Activated CD4-positive, alpha-beta T cell treated with anti-CD3 and anti-CD28 coated beads, Interleukin-2, amount 10 ng/mL, durations not matched to agents 7 days and 5 days (primary cell): ENCODE data around the gene NKIRAS1. TPM values are rescaled to one million over a fixed set of nuclear protein-coding genes. Genes with fewer than 3 reads are reported as not detected.
"Not testable (repeated sequence)": the region's sequence is repeated elsewhere in the genome, so short reads cannot be mapped to it uniquely, and the experiment has no call there.

Experiments
- CTCF ChIA-PET: fragments of 350-600 bp; sonication (Branson Sonifier 250); formaldehyde crosslinking; loops from one replicate; lab custom pipeline; 2021; ENCODE audit warnings: antibody characterized with exemption; lab: Charles Lee
- POLR2A ChIA-PET: fragments of 350-600 bp; sonication (Branson Sonifier 250); formaldehyde crosslinking; loops from one replicate; lab custom pipeline; 2021; ENCODE audit warnings: antibody characterized with exemption; lab: Charles Lee
- DNase-seq: peaks from one replicate; pipeline ENCODE4 v3.0.0-alpha.2; 2020
- H3K27ac Mint-ChIP-seq: one replicate; pipeline ENCODE4 v1.8.0; 2021; ENCODE audit warnings: mild to moderate bottlenecking, moderate library complexity, mixed read lengths
- H3K27me3 Mint-ChIP-seq: one replicate; pipeline ENCODE4 v1.8.0; 2021; ENCODE audit warnings: mixed read lengths
- H3K36me3 Mint-ChIP-seq: one replicate; pipeline ENCODE4 v1.8.0; 2021; ENCODE audit warnings: low read depth, mixed read lengths
- H3K4me1 Mint-ChIP-seq: one replicate; pipeline ENCODE4 v1.8.0; 2021; ENCODE audit warnings: mixed read lengths
- H3K4me3 Mint-ChIP-seq: one replicate; pipeline ENCODE4 v1.8.0; 2021; ENCODE audit warnings: mild to moderate bottlenecking, moderate library complexity, mixed read lengths
- H3K9me3 Mint-ChIP-seq: one replicate; pipeline ENCODE4 v1.8.0; 2021; ENCODE audit warnings: mixed read lengths
- total RNA-seq, 2 experiments: library from RNA; stranded (reverse); gene quantifications; one replicate each; pipeline ENCODE4 v1.2.3, GENCODE V29; 2021

Gene NKIRAS1
- total RNA-seq, 2 experiments from 2014 or later, result 2.5 to 3.0 TPM

DNA sequence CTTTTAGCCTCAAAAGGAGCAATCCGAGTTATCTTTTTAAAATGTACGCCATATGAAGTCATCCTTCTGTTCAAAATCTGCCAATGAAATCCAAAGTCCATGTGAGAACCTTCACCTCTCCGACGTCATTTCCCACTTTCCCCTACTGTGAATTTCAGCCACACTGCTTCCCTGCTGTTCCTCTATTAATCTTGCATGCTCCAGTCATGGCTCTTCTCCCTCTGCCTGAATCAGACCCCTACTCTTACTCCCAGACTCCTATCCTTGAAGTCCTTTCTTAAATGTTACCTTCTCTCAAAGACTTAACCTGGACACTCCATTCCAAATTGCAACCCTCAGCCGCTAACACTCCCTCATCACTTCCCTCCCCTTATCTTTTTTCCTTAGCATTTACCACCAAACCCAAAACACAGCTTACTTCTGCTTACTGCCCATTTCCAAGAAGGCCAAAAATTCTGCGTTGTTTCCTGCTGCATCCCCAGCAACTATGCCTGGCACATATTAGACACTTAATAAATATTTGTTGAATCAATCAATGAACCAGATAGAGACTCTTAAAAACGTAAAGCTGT is 1.2 kb downstream of the NKIRAS1 start:
- CTCF ChIA-PET, result interaction anchor here (0.6 kb wide), 1 partner anchor 762 kb away, joined by 3 read pairs; no protein-coding TSS in a partner anchor
- H3K4me3 Mint-ChIP-seq, result peak overlapping the region; percentile 99
- H3K36me3 Mint-ChIP-seq, result peaks cover 37% of the 10 kb centered on the region
- H3K4me1 Mint-ChIP-seq, result peaks cover 45% of the 10 kb centered on the region
- no peaks in the 10 kb centered on the region for H3K9me3 Mint-ChIP-seq
- DNase-seq, result no peak
- H3K27ac Mint-ChIP-seq, result no peak overlapping the region
- POLR2A ChIA-PET, result interaction anchor here (0.5 to 1.1 kb wide), 2 partner anchors 104 to 1976 kb away, joined by 3 to 6 read pairs; no protein-coding TSS in a partner anchor
- H3K27me3 Mint-ChIP-seq, result peaks cover 2% of the 10 kb centered on the region

- CTCF ChIA-PET, result interaction anchor here (0.6 kb wide), 1 partner anchor 70 kb away, joined by 3 read pairs; no protein-coding TSS in a partner anchor
- Mint-ChIP-seq H3K4me3 (no peak overlapping the region), H3K36me3 (peaks cover 27% of the 10 kb centered on the region), H3K4me1 (peaks cover 33% of the 10 kb centered on the region), H3K9me3 (no peaks in the 10 kb centered on the region), H3K27ac (no peak overlapping the region), H3K27me3 (peaks cover 2% of the 10 kb centered on the region)
- DNase-seq, result no peak
- POLR2A ChIA-PET, result no interaction called here
These were observed 2.7 kb downstream of the NKIRAS1 start for GRCh38 chr3:23913873-23914743.

- POLR2A ChIA-PET, result no interaction called here
- CTCF ChIA-PET, result no interaction called here
These were observed 3.6 kb downstream of the NKIRAS1 start for GRCh38 chr3:23913182-23913581.

DNA sequence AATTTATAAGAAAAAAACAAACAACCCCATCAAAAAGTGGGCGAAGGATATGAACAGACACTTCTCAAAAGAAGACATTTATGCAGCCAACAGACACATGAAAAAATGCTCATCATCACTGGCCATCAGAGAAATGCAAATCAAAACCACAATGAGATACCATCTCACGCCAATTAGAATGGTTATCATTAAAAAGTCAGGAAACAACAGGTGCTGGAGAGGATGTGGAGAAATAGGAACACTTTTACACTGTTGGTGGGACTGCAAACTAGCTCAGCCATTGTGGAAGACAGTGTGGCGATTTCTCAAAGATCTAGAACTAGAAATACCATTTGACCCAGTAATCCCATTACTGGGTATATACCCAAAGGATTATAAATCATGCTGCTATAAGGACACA is 4.5 kb downstream of the NKIRAS1 start:
- CTCF ChIA-PET, H3K36me3 Mint-ChIP-seq, H3K4me3 Mint-ChIP-seq, H3K9me3 Mint-ChIP-seq, H3K27me3 Mint-ChIP-seq, DNase-seq, H3K27ac Mint-ChIP-seq: not testable (repeated sequence)
- POLR2A ChIA-PET, result interaction anchor here (0.7 kb wide), 1 partner anchor 9 kb away, joined by 6 read pairs; no protein-coding TSS in a partner anchor
- peaks cover 18% of the 10 kb centered on the region for H3K4me1 Mint-ChIP-seq

More at GRCh38 chr3:23913182-23913581, 3.6 kb downstream of the NKIRAS1 start:
- no peak overlapping the region for H3K4me3 Mint-ChIP-seq
- H3K36me3 Mint-ChIP-seq, result peaks cover 17% of the 10 kb centered on the region
- H3K4me1 Mint-ChIP-seq, result peaks cover 24% of the 10 kb centered on the region
- no peak for DNase-seq
- no peak overlapping the region for H3K27ac Mint-ChIP-seq
- peaks cover 2% of the 10 kb centered on the region for H3K27me3 Mint-ChIP-seq
- no peaks in the 10 kb centered on the region for H3K9me3 Mint-ChIP-seq

GRCh38 chr3:23911397-23911796 is 5.4 kb downstream of the NKIRAS1 start:
- no peak overlapping the region for H3K27ac Mint-ChIP-seq
- POLR2A ChIA-PET, result no interaction called here
- DNase-seq, result no peak

DNA sequence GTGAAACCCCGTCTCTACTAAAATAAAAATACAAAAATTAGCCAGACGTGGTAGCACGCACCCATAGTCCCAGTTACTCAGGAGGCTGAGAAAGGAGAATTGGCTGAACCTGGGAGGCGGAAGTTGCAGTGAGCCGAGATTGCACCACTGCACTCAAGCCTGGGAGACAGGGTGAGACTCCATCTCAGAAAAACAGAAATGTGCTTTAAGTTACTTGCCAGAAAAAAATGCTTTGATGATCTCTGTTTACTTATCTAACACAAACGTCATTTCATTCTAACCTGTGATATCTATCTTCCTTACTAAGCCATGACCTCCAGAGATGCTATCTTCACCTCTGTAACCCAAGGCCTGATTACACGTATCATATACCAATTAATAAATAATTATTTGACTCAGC is 7.4 kb downstream of the NKIRAS1 start:
- Mint-ChIP-seq H3K9me3 (no peaks in the 10 kb centered on the region), H3K36me3 (peaks cover 9% of the 10 kb centered on the region), H3K4me3 (no peak overlapping the region), H3K4me1 (peaks cover 2% of the 10 kb centered on the region), H3K27ac (no peak overlapping the region), H3K27me3 (no peaks in the 10 kb centered on the region)
- CTCF ChIA-PET, result no interaction called here
- DNase-seq, result no peak
- POLR2A ChIA-PET, result no interaction called here

More at GRCh38 chr3:23911397-23911796, 5.4 kb downstream of the NKIRAS1 start:
- peaks cover 2% of the 10 kb centered on the region for H3K27me3 Mint-ChIP-seq
- peaks cover 18% of the 10 kb centered on the region for H3K4me1 Mint-ChIP-seq
- H3K36me3 Mint-ChIP-seq, result peaks cover 6% of the 10 kb centered on the region
- no peak overlapping the region for H3K4me3 Mint-ChIP-seq
- CTCF ChIA-PET, result no interaction called here
- H3K9me3 Mint-ChIP-seq, result no peaks in the 10 kb centered on the region

DNA sequence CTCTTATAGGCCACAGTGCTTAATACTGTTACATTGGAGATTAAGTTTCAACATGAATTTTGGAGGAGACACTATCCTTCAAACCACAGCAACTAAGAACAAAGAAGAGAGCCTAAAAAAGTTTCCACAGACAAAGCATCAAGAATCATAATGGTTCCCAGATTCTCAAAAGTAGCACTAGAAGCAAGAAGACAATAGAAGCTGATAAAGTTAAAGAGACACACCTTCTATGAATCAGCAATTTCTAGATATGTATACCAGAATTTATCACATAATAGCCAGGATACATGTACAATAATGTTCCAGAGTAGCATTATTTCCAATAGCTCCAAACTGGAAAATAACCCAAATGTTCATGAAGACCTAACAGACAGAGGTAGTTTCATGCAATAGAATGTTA is 12.2 kb downstream of the NKIRAS1 start:
- ChIA-PET POLR2A (no interaction called here), CTCF (no interaction called here)
- DNase-seq, result no peak

GRCh38 chr3:23900744-23901143 is 16.0 kb downstream of the NKIRAS1 start:
- H3K36me3 Mint-ChIP-seq, result peaks cover 17% of the 10 kb centered on the region
- no peaks in the 10 kb centered on the region for H3K9me3 Mint-ChIP-seq
- no peak overlapping the region for H3K4me3 Mint-ChIP-seq
- no peaks in the 10 kb centered on the region for H3K27me3 Mint-ChIP-seq
- ChIA-PET POLR2A (no interaction called here), CTCF (no interaction called here)
- H3K4me1 Mint-ChIP-seq, result no peaks in the 10 kb centered on the region
- no peak overlapping the region for H3K27ac Mint-ChIP-seq
- DNase-seq, result no peak

More for the DNA sequence above, 12.2 kb downstream of the NKIRAS1 start:
- Mint-ChIP-seq H3K4me1 (no peaks in the 10 kb centered on the region), H3K27ac (no peak overlapping the region), H3K27me3 (no peaks in the 10 kb centered on the region), H3K4me3 (no peak overlapping the region), H3K36me3 (peaks cover 14% of the 10 kb centered on the region), H3K9me3 (no peaks in the 10 kb centered on the region)

DNA sequence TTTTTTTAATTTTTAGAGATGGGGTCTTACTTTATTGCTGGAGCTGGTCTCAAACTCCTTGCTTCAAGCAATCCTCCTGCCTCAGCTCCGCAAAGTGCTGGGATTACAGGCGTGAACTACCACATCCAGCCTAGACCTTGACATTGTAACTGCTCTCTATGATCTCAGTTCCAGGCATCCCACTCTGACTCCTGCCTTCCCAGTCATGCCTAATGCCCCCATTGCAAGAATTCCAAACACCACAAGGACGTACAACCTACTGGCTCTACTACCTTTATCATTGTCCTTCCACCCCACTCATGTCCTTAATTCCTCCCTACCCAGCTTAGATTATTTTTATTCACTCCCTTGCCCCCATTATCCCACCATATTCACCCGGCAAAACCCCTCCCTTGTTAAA is 21.6 kb downstream of the NKIRAS1 start:
- POLR2A ChIA-PET, result no interaction called here
- Mint-ChIP-seq H3K36me3 (peaks cover 16% of the 10 kb centered on the region), H3K9me3 (no peaks in the 10 kb centered on the region), H3K4me1 (peaks cover 2% of the 10 kb centered on the region), H3K4me3 (no peak overlapping the region), H3K27me3 (no peaks in the 10 kb centered on the region), H3K27ac (no peak overlapping the region)
- CTCF ChIA-PET, result interaction anchor here (1.0 to 1.4 kb wide), 2 partner anchors 12 kb away, joined by 3 to 4 read pairs; no protein-coding TSS in a partner anchor
- DNase-seq, result no peak

DNA sequence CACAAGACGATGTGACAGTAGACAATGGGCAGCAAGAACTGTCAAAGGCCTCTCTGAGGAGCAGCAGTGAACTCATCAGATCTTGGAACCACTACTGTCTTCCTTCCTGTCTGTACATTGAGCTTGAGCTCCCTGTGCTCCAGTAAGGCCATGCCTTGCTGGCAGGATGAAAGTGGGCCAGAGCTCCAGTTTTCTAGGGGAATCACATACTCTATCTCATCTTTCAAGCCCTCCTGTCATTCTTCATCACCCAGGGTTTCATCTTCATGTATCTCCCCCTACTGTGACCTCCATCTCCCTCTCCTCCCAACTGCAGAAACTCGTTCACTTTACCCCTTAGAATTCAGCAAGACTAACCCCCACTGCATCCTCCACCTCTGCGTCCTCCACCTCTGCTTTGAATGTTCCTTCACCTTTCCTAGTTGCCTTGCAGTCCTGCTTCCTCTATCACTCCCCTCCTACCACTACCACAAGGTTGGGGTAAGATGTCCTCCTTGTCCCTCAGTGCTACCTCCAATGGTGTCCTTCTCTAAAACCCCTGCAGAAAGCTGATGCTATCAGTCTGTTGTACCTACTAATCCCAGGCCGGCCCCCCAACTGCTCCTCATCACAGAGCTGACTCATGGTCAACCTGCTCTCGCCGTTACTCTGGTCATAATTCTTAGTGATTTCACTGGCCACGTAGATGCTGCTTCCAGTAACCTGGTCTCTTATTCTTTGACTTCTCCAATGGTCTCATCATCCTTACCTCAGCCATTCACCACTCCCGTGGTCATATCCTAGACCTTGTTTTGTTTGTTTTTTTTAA is 22.3 kb downstream of the NKIRAS1 start:
- H3K36me3 Mint-ChIP-seq, result peaks cover 15% of the 10 kb centered on the region
- peaks cover 2% of the 10 kb centered on the region for H3K4me1 Mint-ChIP-seq
- no peak for DNase-seq
- ChIA-PET POLR2A (no interaction called here), CTCF (interaction anchor here (1.0 to 1.4 kb wide), 3 partner anchors 11 to 26 kb away, joined by 3 to 4 read pairs (median 3); no protein-coding TSS in a partner anchor)
- no peaks in the 10 kb centered on the region for H3K9me3 Mint-ChIP-seq
- no peak overlapping the region for H3K4me3 Mint-ChIP-seq
- no peaks in the 10 kb centered on the region for H3K27me3 Mint-ChIP-seq
- H3K27ac Mint-ChIP-seq, result no peak overlapping the region

DNA sequence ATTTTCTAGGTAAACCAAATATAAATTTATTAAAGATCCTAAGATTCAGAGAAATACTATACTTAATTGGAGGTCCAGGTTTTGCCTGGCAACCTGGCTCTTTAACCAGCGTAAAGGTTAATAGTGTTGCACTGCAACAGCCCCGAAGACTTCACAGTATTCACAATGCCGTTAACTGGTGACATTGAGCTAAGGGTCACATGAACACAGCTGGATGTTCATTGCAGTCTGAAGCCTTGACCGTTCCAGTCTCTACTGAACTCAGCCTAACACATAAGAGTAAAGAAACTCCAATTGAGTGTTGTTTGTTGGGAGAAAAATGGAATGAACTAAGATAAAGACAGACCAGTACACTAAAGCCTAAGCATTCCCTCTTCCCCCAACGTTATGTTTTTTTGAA is 26.8 kb downstream of the NKIRAS1 start:
- Mint-ChIP-seq H3K27me3 (no peaks in the 10 kb centered on the region), H3K27ac (no peak overlapping the region), H3K4me1 (peaks cover 2% of the 10 kb centered on the region), H3K4me3 (no peak overlapping the region), H3K36me3 (peaks cover 8% of the 10 kb centered on the region), H3K9me3 (no peaks in the 10 kb centered on the region)
- ChIA-PET POLR2A (no interaction called here), CTCF (interaction anchor here (1.4 kb wide), 1 partner anchor 24 kb away, joined by 4 read pairs; no protein-coding TSS in a partner anchor)
- no peak for DNase-seq

GRCh38 chr3:23889386-23889785 is 27.4 kb downstream of the NKIRAS1 start:
- H3K36me3 Mint-ChIP-seq, result peaks cover 6% of the 10 kb centered on the region
- CTCF ChIA-PET, result interaction anchor here (1.4 kb wide), 1 partner anchor 23 kb away, joined by 4 read pairs; no protein-coding TSS in a partner anchor
- no peak for DNase-seq
- no peaks in the 10 kb centered on the region for H3K27me3 Mint-ChIP-seq
- peaks cover 2% of the 10 kb centered on the region for H3K4me1 Mint-ChIP-seq
- POLR2A ChIA-PET, result no interaction called here
- no peaks in the 10 kb centered on the region for H3K9me3 Mint-ChIP-seq
- no peak overlapping the region for H3K27ac Mint-ChIP-seq
- H3K4me3 Mint-ChIP-seq, result no peak overlapping the region
